Pancreas (tissue), 10 donors: Measurements from ENCODE around the gene ELOVL5. TPM values are rescaled to one million over a fixed set of nuclear protein-coding genes. Genes with fewer than 3 reads are reported as not detected.
"Not testable (repeated sequence)": the region's sequence is repeated elsewhere in the genome, so short reads cannot be mapped to it uniquely, and the experiment has no call there.

Experiments used
- ATAC-seq, 4 donors: fragments of 200-7000 bp; cut with Tn5 transposase; one replicate each; pipeline versions ENCODE4 v1.8.0 to v1.9.1; 2020; ENCODE audit warnings: mild to moderate bottlenecking in 4 of 4, moderate library complexity in 4 of 4
- DNase-seq, 6 donors: peaks; one replicate each; pipeline ENCODE4 v3.0.0-alpha.2; 2020
- FAIRE-seq: peaks from 2 replicates; lab custom pipeline; 2012; peaks lifted over from hg19 to GRCh38; lab: Jason Lieb, UNC
- H3K27ac ChIP-seq, 4 donors: fragments of 200-600 bp; sonication (generic); 1 replicate in 3 of 4; 2 replicates in 1 of 4; pipeline versions ENCODE4 v1.5.0 to v1.8.0; 2020
- H3K27me3 ChIP-seq, 4 donors: fragments of 200-600 bp; one replicate each; pipeline ENCODE4 v1.8.0; 2021
- H3K36me3 ChIP-seq, 3 donors: fragments of 200-600 bp; sonication (generic) in 1 of 3; one replicate each; pipeline versions ENCODE4 v1.5.0 to v1.8.0; 2020 to 2021
- H3K4me1 ChIP-seq, 3 donors: fragments of 200-600 bp; one replicate each; pipeline ENCODE4 v1.8.0; 2021
- H3K4me3 ChIP-seq, 4 donors: fragments of 200-600 bp; sonication (generic) in 2 of 4; one replicate each; pipeline versions ENCODE4 v1.5.0 to v1.8.0; 2020 to 2021
- H3K9me3 ChIP-seq, 4 donors: fragments of 200-600 bp; one replicate each; pipeline ENCODE4 v1.8.0; 2021
- WGBS, 2 donors: extraction: QIAGEN DNeasy Blood & Tissue Kit; methylation state at CpG; one replicate each; pipeline ENCODE4 v1.1.7; 2013; 5-methylcytosine and 5-hydroxymethylcytosine counted together
- intact Hi-C, 3 donors: fragments of 100-400 bp; cut with DNase I; formaldehyde crosslinking; loops; one replicate each; pipeline versions ENCODE4 v1.11.1 to v1.14.2; 2022
- polyA plus RNA-seq, 2 donors: library from polyadenylated mRNA; stranded (reverse); fragments of 200-250 nt; gene quantifications; one replicate each; pipeline ENCODE4 v1.2.3, GENCODE V29; 2013
- total RNA-seq, 6 donors: library from RNA; stranded (reverse); fragmentation: NEBNext Ultra II Directional in 4 of 6; extraction: Animal tissue kit (Norgen Biotek cat#: 25700) in 4 of 6; gene quantifications; one replicate each; pipeline versions ENCODE4 v1.2.1 to v1.2.4, GENCODE V29; 2021 to 2023
- TF ChIP-seq, protein P1 (sequence below), 4 donors: fragments of 200-600 bp; sonication (generic) in 3 of 4; IDR thresholded peaks; one replicate each; pipeline versions ENCODE4 v1.5.0 to v1.8.0; 2021; ENCODE audit warnings: antibody characterized with exemption in 4 of 4
- donor health status: healthy with polysubstance abuse.
- donor health status: DM: no; HTN: no; CAD: no; lungs with moderate emphysema.
- donor health status: DM: no; HTN: no; CAD: no.
- donor health status: control.
- donor health status: control.
- donor health status: Bipolar disorder and iron deficiency.
- donor health status: DM: yes; HTN: yes; CAD: no.
- donor health status: DM: no; HTN: no; CAD: no.
- donor health status: DM: no; HTN: no; CAD: no.
- donor health status: DM: yes; HTN: yes; CAD: no.

The ELOVL5 gene
- total and polyA plus RNA-seq, 8 donors = 2.8 to 21.2 (median 11.2) TPM

DNA sequence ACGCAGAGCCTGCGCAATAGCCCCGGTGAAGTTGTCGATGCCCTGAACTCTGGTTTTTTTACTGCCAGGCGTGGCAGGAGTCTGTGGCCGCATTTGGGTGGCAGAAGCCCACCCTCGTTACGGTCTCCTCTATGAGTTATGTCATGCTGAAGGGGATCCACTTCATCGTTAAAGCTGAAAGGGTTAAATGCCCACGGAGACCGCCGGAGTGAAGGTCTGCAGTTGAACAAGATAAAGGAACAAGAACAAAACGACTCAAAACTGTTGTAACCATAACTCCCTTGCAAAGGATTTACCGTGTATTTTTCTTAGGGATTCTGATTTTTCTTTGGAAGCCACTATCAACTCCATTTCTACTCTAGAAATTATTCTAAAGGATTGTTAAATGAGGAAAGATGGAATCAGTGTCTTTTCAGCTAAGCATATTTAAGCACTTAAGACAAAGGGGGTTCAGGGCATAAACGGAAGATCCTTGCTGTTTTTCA lies 501 bp upstream of the ELOVL5 start:
- no peak for ATAC-seq
- TF ChIP-seq, protein P1, sequence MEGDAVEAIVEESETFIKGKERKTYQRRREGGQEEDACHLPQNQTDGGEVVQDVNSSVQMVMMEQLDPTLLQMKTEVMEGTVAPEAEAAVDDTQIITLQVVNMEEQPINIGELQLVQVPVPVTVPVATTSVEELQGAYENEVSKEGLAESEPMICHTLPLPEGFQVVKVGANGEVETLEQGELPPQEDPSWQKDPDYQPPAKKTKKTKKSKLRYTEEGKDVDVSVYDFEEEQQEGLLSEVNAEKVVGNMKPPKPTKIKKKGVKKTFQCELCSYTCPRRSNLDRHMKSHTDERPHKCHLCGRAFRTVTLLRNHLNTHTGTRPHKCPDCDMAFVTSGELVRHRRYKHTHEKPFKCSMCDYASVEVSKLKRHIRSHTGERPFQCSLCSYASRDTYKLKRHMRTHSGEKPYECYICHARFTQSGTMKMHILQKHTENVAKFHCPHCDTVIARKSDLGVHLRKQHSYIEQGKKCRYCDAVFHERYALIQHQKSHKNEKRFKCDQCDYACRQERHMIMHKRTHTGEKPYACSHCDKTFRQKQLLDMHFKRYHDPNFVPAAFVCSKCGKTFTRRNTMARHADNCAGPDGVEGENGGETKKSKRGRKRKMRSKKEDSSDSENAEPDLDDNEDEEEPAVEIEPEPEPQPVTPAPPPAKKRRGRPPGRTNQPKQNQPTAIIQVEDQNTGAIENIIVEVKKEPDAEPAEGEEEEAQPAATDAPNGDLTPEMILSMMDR (IDR thresholded peaks at IDR 0.05) = no peak
- intact Hi-C loops = no loop called here
- WGBS, 2 donors = 4% methylated on average over 15 of the region's 15 CpGs
- Histone ChIP-seq H3K27me3 (no peaks in the 10 kb centered on the region), H3K27ac (peak overlapping the region; percentile 82 to 94 (median 90)), H3K4me1 (peaks cover 0 to 7% (median 3%) of the 10 kb centered on the region in 3 donors), H3K4me3 (peak overlapping the region; percentile 82 to 93 (median 85)), H3K9me3 (no peaks in the 10 kb centered on the region), H3K36me3 (no peaks in the 10 kb centered on the region)
- no peak for FAIRE-seq
- DNase-seq = no peak

GRCh38 chr6:53347921-53348370 lies 804 bp downstream of the ELOVL5 start:
- TF ChIP-seq, protein P1 (IDR thresholded peaks at IDR 0.05) = no peak
- no peaks in the 10 kb centered on the region for H3K36me3 ChIP-seq
- ATAC-seq = peak; percentile 47 to 76 (median 71)
- WGBS, 2 donors = 1 to 2% methylated on average over 36 to 38 of the region's 38 CpGs
- peak overlapping the region; percentile 82 to 93 (median 85) for H3K4me3 ChIP-seq
- H3K9me3 ChIP-seq = no peaks in the 10 kb centered on the region
- no peaks in the 10 kb centered on the region for H3K27me3 ChIP-seq
- DNase-seq = peak; percentile 40 to 74 (median 52)
- no peak for FAIRE-seq
- H3K4me1 ChIP-seq = peaks cover 0 to 7% (median 3%) of the 10 kb centered on the region in 3 donors
- intact Hi-C loops = no loop called here
- peak overlapping the region; percentile 82 to 94 (median 90) for H3K27ac ChIP-seq

GRCh38 chr6:53347250-53347920 lies 1.4 kb downstream of the ELOVL5 start:
- H3K36me3 ChIP-seq = no peaks in the 10 kb centered on the region
- H3K4me3 ChIP-seq = peak overlapping the region; percentile 82 to 93 (median 85)
- TF ChIP-seq, protein P1 (IDR thresholded peaks at IDR 0.05) = no peak
- H3K9me3 ChIP-seq = no peaks in the 10 kb centered on the region
- 1% methylated on average over 23 of the region's 23 CpGs for WGBS, 2 donors
- peaks cover 0 to 7% (median 3%) of the 10 kb centered on the region in 3 donors for H3K4me1 ChIP-seq
- ATAC-seq (peak in 2 of 4 donors; percentile 5 to 22), DNase-seq (peak in 1 of 6 donors; percentile 18), FAIRE-seq (no peak)
- intact Hi-C loops = no loop called here
- peak overlapping the region in 3 of 4 donors; percentile 82 to 94 (median 89) for H3K27ac ChIP-seq
- H3K27me3 ChIP-seq = no peaks in the 10 kb centered on the region

DNA sequence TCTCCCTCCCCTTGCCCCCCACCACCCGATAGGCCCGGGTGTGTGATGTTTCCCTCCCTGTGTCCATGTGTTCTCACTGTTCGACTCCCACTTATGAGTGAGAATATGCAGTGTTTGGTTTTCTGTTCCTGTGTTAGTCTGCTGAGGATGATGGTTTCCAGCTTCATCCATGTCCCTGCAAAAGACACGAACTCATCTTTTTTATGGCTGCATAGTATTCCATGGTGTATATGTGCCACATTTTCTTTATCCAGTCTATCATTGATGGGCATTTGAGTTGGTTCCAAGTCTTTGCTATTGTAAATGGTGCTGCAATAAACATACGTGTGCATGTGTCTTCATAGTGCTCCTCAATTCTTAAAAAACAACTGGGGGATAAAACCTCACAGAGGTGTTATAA lies 2.7 kb downstream of the ELOVL5 start:
- ATAC-seq, H3K4me3 ChIP-seq, DNase-seq, H3K4me1 ChIP-seq, H3K36me3 ChIP-seq, H3K27ac ChIP-seq, FAIRE-seq, H3K27me3 ChIP-seq, H3K9me3 ChIP-seq, intact Hi-C loops: not testable (repeated sequence)
- 94 to 95% methylated on average over 5 of the region's 5 CpGs for WGBS, 2 donors

GRCh38 chr6:53344969-53345368 lies 3.8 kb downstream of the ELOVL5 start:
- ATAC-seq = no peak
- DNase-seq = no peak
- no peak overlapping the region for H3K27ac ChIP-seq
- H3K4me3 ChIP-seq = no peak overlapping the region
- H3K36me3 ChIP-seq = no peaks in the 10 kb centered on the region
- TF ChIP-seq, protein P1 (IDR thresholded peaks at IDR 0.05) = no peak
- no peaks in the 10 kb centered on the region for H3K9me3 ChIP-seq
- no peaks in the 10 kb centered on the region for H3K27me3 ChIP-seq
- no peak for FAIRE-seq
- intact Hi-C loops = no loop called here
- H3K4me1 ChIP-seq = peaks cover 0 to 7% (median 3%) of the 10 kb centered on the region in 3 donors
- 80 to 89% methylated on average over 1 of the region's 1 CpG for WGBS, 2 donors
